AG09309 (cell line): ENCODE results near the gene KIZ.

Experiments
- DNase-seq: peaks from one replicate; pipeline ENCODE4 v3.0.0-alpha.2; 2010; ENCODE audit warnings: low read depth
- H3K4me3 ChIP-seq: 2 replicates; pipeline ENCODE4 v1.5.1; 2011; ENCODE audit warnings: mild to moderate bottlenecking, low read depth, low read length, moderate library complexity; ENCODE audit not compliant: control insufficient read depth
- TF ChIP-seq, protein P1 (sequence below): IDR thresholded peaks from 2 replicates; pipeline ENCODE4 v1.5.1; 2011; ENCODE audit warnings: mild to moderate bottlenecking, low read depth, low read length, inconsistent platforms; ENCODE audit not compliant: insufficient read depth, control insufficient read depth; ENCODE audit errors: missing control alignments

The KIZ gene

GRCh38 chr20:21173485-21173884 is 47.6 kb downstream of the KIZ start:
- TF ChIP-seq, protein P1, sequence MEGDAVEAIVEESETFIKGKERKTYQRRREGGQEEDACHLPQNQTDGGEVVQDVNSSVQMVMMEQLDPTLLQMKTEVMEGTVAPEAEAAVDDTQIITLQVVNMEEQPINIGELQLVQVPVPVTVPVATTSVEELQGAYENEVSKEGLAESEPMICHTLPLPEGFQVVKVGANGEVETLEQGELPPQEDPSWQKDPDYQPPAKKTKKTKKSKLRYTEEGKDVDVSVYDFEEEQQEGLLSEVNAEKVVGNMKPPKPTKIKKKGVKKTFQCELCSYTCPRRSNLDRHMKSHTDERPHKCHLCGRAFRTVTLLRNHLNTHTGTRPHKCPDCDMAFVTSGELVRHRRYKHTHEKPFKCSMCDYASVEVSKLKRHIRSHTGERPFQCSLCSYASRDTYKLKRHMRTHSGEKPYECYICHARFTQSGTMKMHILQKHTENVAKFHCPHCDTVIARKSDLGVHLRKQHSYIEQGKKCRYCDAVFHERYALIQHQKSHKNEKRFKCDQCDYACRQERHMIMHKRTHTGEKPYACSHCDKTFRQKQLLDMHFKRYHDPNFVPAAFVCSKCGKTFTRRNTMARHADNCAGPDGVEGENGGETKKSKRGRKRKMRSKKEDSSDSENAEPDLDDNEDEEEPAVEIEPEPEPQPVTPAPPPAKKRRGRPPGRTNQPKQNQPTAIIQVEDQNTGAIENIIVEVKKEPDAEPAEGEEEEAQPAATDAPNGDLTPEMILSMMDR = no peak
- DNase-seq = no peak
- H3K4me3 ChIP-seq = no peak overlapping the region

GRCh38 chr20:21174516-21175239 is 48.8 kb downstream of the KIZ start:
- H3K4me3 ChIP-seq = no peak overlapping the region
- TF ChIP-seq, protein P1 = no peak
- no peak for DNase-seq

GRCh38 chr20:21175433-21175832 is 49.6 kb downstream of the KIZ start:
- DNase-seq = no peak
- H3K4me3 ChIP-seq = no peak overlapping the region
- TF ChIP-seq, protein P1 = no peak

- no peak for DNase-seq
These were observed 51.9 kb downstream of the KIZ start for GRCh38 chr20:21177767-21178166.

DNA sequence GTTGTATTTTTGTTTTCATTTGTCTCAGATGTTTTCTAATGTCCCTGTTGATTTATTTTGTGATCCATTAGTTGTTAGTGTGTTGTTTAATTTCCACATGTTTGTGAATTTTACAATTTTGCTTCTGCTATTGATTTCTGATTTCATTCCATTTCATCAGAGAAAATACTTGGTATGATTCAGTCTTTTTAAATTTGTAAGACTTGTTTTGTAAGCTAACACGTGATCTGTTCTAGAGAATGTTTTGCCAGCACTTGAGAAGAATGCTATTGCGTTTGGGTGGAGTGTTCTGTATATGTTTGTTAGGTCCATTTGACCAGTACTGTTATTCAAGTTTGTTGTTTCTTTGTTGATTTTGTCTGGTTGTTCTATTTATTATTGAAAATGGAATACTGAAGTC is 53.9 kb downstream of the KIZ start:
- TF ChIP-seq, protein P1 = no peak
- H3K4me3 ChIP-seq = no peak overlapping the region
- DNase-seq = peak; percentile 63

More at GRCh38 chr20:21177767-21178166, 51.9 kb downstream of the KIZ start:
- TF ChIP-seq, protein P1 = no peak
- no peak overlapping the region for H3K4me3 ChIP-seq

GRCh38 chr20:21180248-21180647 is 54.4 kb downstream of the KIZ start:
- TF ChIP-seq, protein P1 = no peak
- no peak overlapping the region for H3K4me3 ChIP-seq
- no peak for DNase-seq
